Endothelial cell of umbilical vein (primary cell): ENCODE results near the gene LYZL6. TPM values are rescaled to one million over a fixed set of nuclear protein-coding genes. Genes with fewer than 3 reads are reported as not detected.
A peak's percentile ranks its signal among the peaks of the same experiment; 100 is the strongest.

Experiments
- BruUV-seq: library from RNA; stranded (reverse); fragments of 400-500 nt; replicated peaks from 2 replicates; lab custom pipeline; 2021; lab: Mats Ljungman, UMichigan
- CTCF ChIA-PET: fragments of 300-600, 350-600 bp; sonication (Branson Sonifier 250); formaldehyde crosslinking; loops from one replicate; lab custom pipeline; 2021; ENCODE audit warnings: antibody characterized with exemption, inconsistent platforms; lab: Charles Lee
- POLR2A ChIA-PET: fragments of 300-600, 350-600 bp; sonication (Branson Sonifier 250); formaldehyde crosslinking; loops from one replicate; lab custom pipeline; 2021; ENCODE audit warnings: antibody characterized with exemption, inconsistent platforms; lab: Charles Lee
- DNase-seq: peaks from one replicate; pipeline ENCODE4 v3.0.0-alpha.2; 2011; ENCODE audit warnings: low read depth, low spot score
- FAIRE-seq: peaks from 2 replicates; lab custom pipeline; 2011; peaks lifted over from hg19 to GRCh38; lab: Jason Lieb, UNC
- H2AFZ ChIP-seq: 2 replicates; pipeline ENCODE4 v1.6.0; 2012; ENCODE audit warnings: low read depth, low read length, control low read depth, inconsistent platforms
- H3K27ac ChIP-seq: 2 replicates; pipeline ENCODE4 v1.5.1; 2011; ENCODE audit warnings: low read depth, mild to moderate bottlenecking, control low read depth, low read length, moderate library complexity; ENCODE audit not compliant: insufficient read depth
- H3K27me3 ChIP-seq, 2 experiments: 2 replicates each; pipeline versions ENCODE4 v1.6.0 to v1.6.1; 2011; ENCODE audit warnings: low read length in 2 of 2, mixed read lengths in 1 of 2; ENCODE audit not compliant: control insufficient read depth in 2 of 2, insufficient read depth in 2 of 2
- H3K36me3 ChIP-seq, 2 experiments: 2 replicates in 1 of 2; 3 replicates in 1 of 2; pipeline ENCODE4 v1.5.1; 2011; ENCODE audit warnings: low read length in 2 of 2, mild to moderate bottlenecking in 1 of 2, moderate library complexity in 1 of 2; ENCODE audit not compliant: control insufficient read depth in 2 of 2, insufficient read depth in 2 of 2; ENCODE audit errors: extremely low read depth in 1 of 2
- H3K4me1 ChIP-seq: 3 replicates; pipeline ENCODE4 v1.5.1; 2011; ENCODE audit warnings: mild to moderate bottlenecking, low read length; ENCODE audit not compliant: control insufficient read depth, insufficient read depth; ENCODE audit errors: extremely low read depth
- H3K4me2 ChIP-seq: 2 replicates; pipeline ENCODE4 v1.6.1; 2011; ENCODE audit warnings: low read length, control low read depth, mixed read lengths; ENCODE audit not compliant: insufficient read depth
- H3K4me3 ChIP-seq, 3 experiments: fragments of 200-600 bp in 1 of 3; sonication (generic), shearing (Covaris generic) in 1 of 3; replicated peaks in 1 of 3; 2 replicates each; pipeline ENCODE4 v1.5.1; 2011 to 2016; ENCODE audit warnings: control low read depth in 3 of 3, low read length in 3 of 3, mild to moderate bottlenecking in 2 of 3, inconsistent platforms in 1 of 3, low read depth in 1 of 3, moderate library complexity in 1 of 3; ENCODE audit not compliant: insufficient read depth in 1 of 3
- H3K79me2 ChIP-seq: 2 replicates; pipeline ENCODE4 v1.6.0; 2012; ENCODE audit warnings: low read length, inconsistent platforms; ENCODE audit not compliant: control insufficient read depth, insufficient read depth
- H3K9ac ChIP-seq: replicated peaks from 2 replicates; pipeline ENCODE3; 2011; ENCODE audit warnings: low read length, control low read depth; ENCODE audit not compliant: insufficient read depth; ENCODE audit errors: extremely low read depth
- H3K9me1 ChIP-seq: replicated peaks from 3 replicates; pipeline ENCODE4 v1.6.0; 2011; ENCODE audit warnings: mild to moderate bottlenecking, low read length; ENCODE audit not compliant: control insufficient read depth, insufficient read depth; ENCODE audit errors: extremely low read depth
- H3K9me3 ChIP-seq: replicated peaks from 2 replicates; pipeline ENCODE4 v1.5.1; 2012; ENCODE audit warnings: low read length, inconsistent platforms; ENCODE audit not compliant: control insufficient read depth, insufficient read depth
- H4K20me1 ChIP-seq: replicated peaks from 2 replicates; pipeline ENCODE3; 2011; ENCODE audit warnings: mild to moderate bottlenecking, low read length; ENCODE audit not compliant: control insufficient read depth, insufficient read depth; ENCODE audit errors: extremely low read depth
- CTCF ChIP-seq, 2 donors: IDR thresholded peaks; 1 replicate in 1 of 2; 2 replicates in 1 of 2; pipeline ENCODE4 v1.5.1; 2011; ENCODE audit warnings: low read length in 2 of 2, mild to moderate bottlenecking in 2 of 2, moderate library complexity in 2 of 2, control low read depth in 1 of 2, inconsistent platforms in 1 of 2, low read depth in 1 of 2; ENCODE audit not compliant: insufficient read depth in 1 of 2; ENCODE audit errors: extremely low read depth in 1 of 2
- EZH2 ChIP-seq: IDR thresholded peaks from 2 replicates; pipeline ENCODE4 v1.6.1; 2012; ENCODE audit warnings: borderline replicate concordance, low read depth, mild to moderate bottlenecking, moderate library complexity, low read length, inconsistent platforms; ENCODE audit not compliant: severe bottlenecking
- FOS ChIP-seq: IDR thresholded peaks from 2 replicates; pipeline ENCODE4 v1.6.1; 2011; ENCODE audit warnings: mild to moderate bottlenecking, low read length, moderate library complexity, borderline replicate concordance; ENCODE audit not compliant: insufficient read depth
- GATA2 ChIP-seq: IDR thresholded peaks from 2 replicates; pipeline ENCODE4 v1.7.0; 2011; ENCODE audit warnings: low read depth, mild to moderate bottlenecking, moderate library complexity, mixed read lengths, low read length; ENCODE audit not compliant: insufficient read length, insufficient read depth
- JUN ChIP-seq: IDR thresholded peaks from 2 replicates; pipeline ENCODE4 v1.6.1; 2011; ENCODE audit warnings: borderline replicate concordance, low read depth; ENCODE audit not compliant: insufficient read length, insufficient read depth
- MAX ChIP-seq: IDR thresholded peaks from 2 replicates; pipeline ENCODE4 v1.6.1; 2011; ENCODE audit not compliant: insufficient read depth, insufficient read length
- MYC ChIP-seq: IDR thresholded peaks from one replicate; pipeline ENCODE4 v1.6.1; 2011; ENCODE audit warnings: mild to moderate bottlenecking, low read depth, low read length
- POLR2A ChIP-seq: IDR thresholded peaks from 2 replicates; pipeline ENCODE4 v1.6.1; 2012; ENCODE audit warnings: low read depth, mild to moderate bottlenecking, control low read depth, low read length
- POLR2AphosphoS5 ChIP-seq: IDR thresholded peaks from 2 replicates; pipeline ENCODE4 v1.6.1; 2012; ENCODE audit warnings: low read depth, mild to moderate bottlenecking, control low read depth, low read length, moderate library complexity; ENCODE audit not compliant: insufficient read depth
- dilution Hi-C: fragments of 300-500 bp; cut with MboI; formaldehyde crosslinking; loops from one replicate; pipeline ENCODE4 v1.15.0; 2019; ENCODE audit warnings: low sequenced_read_pairs; ENCODE audit not compliant: extremely low pct_ligation_motif_present
- intact Hi-C: fragments of 100-400 bp; cut with micrococcal nuclease; formaldehyde crosslinking; loops from one replicate; pipeline ENCODE4 v1.10.0; 2022
- polyA plus RNA-seq, 4 experiments: library from polyadenylated mRNA; depleted of rRNA in 3 of 4; stranded (reverse) in 3 of 4; unstranded in 1 of 4; fragments of >200 nt; gene quantifications; 2 replicates each; pipeline versions ENCODE4 v1.2.1 to v1.2.3, GENCODE V29; 2011 to 2012; ENCODE audit warnings: missing spikeins in 1 of 4
- total RNA-seq: library from RNA; stranded (reverse); gene quantifications from 2 replicates; pipeline ENCODE4 v1.2.3, GENCODE V29; 2021

The LYZL6 gene
- total and polyA plus RNA-seq, 2 donors (not counting 3 experiments of a cell fraction or from before 2014, with no cell fraction given), result not detected

- H3K9me1 ChIP-seq, result no peaks in the 10 kb centered on the region
- no peaks in the 10 kb centered on the region for H3K9me3 ChIP-seq
- no peak for TF ChIP-seq MAX
- TF ChIP-seq FOS, result no peak
- TF ChIP-seq JUN, result no peak
- no peak for TF ChIP-seq CTCF (IDR thresholded peaks at IDR 0.05; ENCODE audit: extremely low read depth in 1 of 2, insufficient read depth in 1 of 2, low read depth in 1 of 2, low read length in 2 of 2)
- no peak for TF ChIP-seq MYC
- TF ChIP-seq EZH2, result no peak
- TF ChIP-seq POLR2AphosphoS5, result no peak
- no peak for TF ChIP-seq GATA2
- no peak for TF ChIP-seq POLR2A
- FAIRE-seq, result no peak
- no peak within 1 kb of the TSS for H3K9ac ChIP-seq
- peak within 1 kb of the TSS; percentile 4 for H3K4me2 ChIP-seq
- no peak within 1 kb of the TSS for H3K27ac ChIP-seq
- POLR2A ChIA-PET, result no interaction called here
- intact Hi-C loops, result no loop called here
- peak; percentile 64 for DNase-seq
- dilution Hi-C loops, result no loop called here
- no TSS peak for BruUV-seq
- CTCF ChIA-PET, result interaction anchor here (0.9 to 3.0 kb wide), 4 partner anchors 11 to 86 kb away, joined by 3 to 24 read pairs (median 12); no protein-coding TSS in a partner anchor
- H3K4me3 ChIP-seq, result no peak within 1 kb of the TSS
- H4K20me1 ChIP-seq, result no peaks in the 10 kb centered on the region
- no peaks in the 10 kb centered on the region for H3K79me2 ChIP-seq
- H3K4me1 ChIP-seq, result peaks cover 33% of the 10 kb centered on the region
- no peaks in the 10 kb centered on the region for H3K27me3 ChIP-seq
- peaks cover 0 to 4% of the 10 kb centered on the region in 2 experiments for H3K36me3 ChIP-seq
- peak within 1 kb of the TSS; percentile 32 for H2AFZ ChIP-seq
These were observed 43.1 kb upstream of the LYZL6 start, which contains the start of gene CCL14 for GRCh38 chr17:35986643-35987042. Gene CCL14, minus strand, starts transcription at chr17:35986729. Its CDS starts 80 bp downstream, at chr17:35986649.
